Right cardiac atrium (tissue), 5 donors: Measurements from ENCODE around the gene FGF14. TPM values are rescaled to one million over a fixed set of nuclear protein-coding genes. Genes with fewer than 3 reads are reported as not detected.

Experiments
- microRNA-seq, 2 donors: library from miRNA; unstranded; fragments of <30 nt; microRNA quantifications; one replicate each; pipeline ENCODE4 v1.2.0, GENCODE V29; 2020 to 2021
- polyA plus RNA-seq: library from polyadenylated mRNA; stranded (reverse); fragments of 200-250 nt; gene quantifications from one replicate; pipeline ENCODE4 v1.2.3, GENCODE V29; 2013
- total RNA-seq, 4 donors: library from RNA; stranded (reverse); fragmentation: NEBNext Ultra II Directional; extraction: Animal tissue kit (Norgen Biotek cat#: 25700); gene quantifications; one replicate each; pipeline ENCODE4 v1.2.1, GENCODE V29; 2021
- donor health status: healthy with polysubstance abuse.
- donor health status: DM: no; HTN: yes; CAD: no.
- donor health status: DM: no; HTN: no; CAD: no.
- donor health status: DM: no; HTN: yes; CAD: no; lungs with severe emphysema.
- donor health status: DM: yes; HTN: yes; CAD: no.

Gene FGF14
- total and polyA plus RNA-seq, 5 donors = 0.54 to 4.9 (median 3.0) TPM

Small RNAs within 50 kb of the gene (microRNA-seq; reads per million reads assigned to microRNA genes)
- gene MIR2681 = 2.7 to 5.9 reads per million in 2 donors
- 3.7 to 3.8 reads per million in 2 donors for gene MIR4705

Other genes starting within 250 kb of the FGF14 start
- gene TPP2, start 194.9 kb upstream of the FGF14 start, total RNA-seq = 10 to 100 TPM; 29.2 to 35.1 (median 32.7) TPM
- gene TPP2, start 194.9 kb upstream of the FGF14 start, polyA plus RNA-seq = 22.4 TPM